ENCODE data around the gene FCHSD2.

The FCHSD2 gene

GRCh38 chr11:72885749-72886609 is 256.1 kb downstream of the FCHSD2 start:
- no peak for TF ChIP-seq CTCF (IDR thresholded peaks at IDR 0.05; ENCODE audit: borderline replicate concordance, insufficient read depth, low read depth, low read length)

GRCh38 chr11:72876147-72876546 is 266.0 kb downstream of the FCHSD2 start:
- H3K4me3 ChIP-seq (ENCODE audit: low read depth, low read length): no peak overlapping the region
- TF ChIP-seq CTCF (IDR thresholded peaks at IDR 0.05; ENCODE audit: borderline replicate concordance, insufficient read depth, low read depth, low read length): no peak

More at GRCh38 chr11:72885749-72886609, 256.1 kb downstream of the FCHSD2 start:
- H3K4me3 ChIP-seq (ENCODE audit: low read depth, low read length): no peak overlapping the region

- no peak overlapping the region for H3K4me3 ChIP-seq (ENCODE audit: low read depth, low read length)
Observed at GRCh38 chr11:72875736-72876135, 266.4 kb downstream of the FCHSD2 start.

GRCh38 chr11:72872012-72872411 is 270.1 kb downstream of the FCHSD2 start:
- TF ChIP-seq CTCF (IDR thresholded peaks at IDR 0.05; ENCODE audit: borderline replicate concordance, insufficient read depth, low read depth, low read length): no peak
- no peak overlapping the region for H3K4me3 ChIP-seq (ENCODE audit: low read depth, low read length)

More at GRCh38 chr11:72875736-72876135, 266.4 kb downstream of the FCHSD2 start:
- no peak for TF ChIP-seq CTCF (IDR thresholded peaks at IDR 0.05; ENCODE audit: borderline replicate concordance, insufficient read depth, low read depth, low read length)

- no peak overlapping the region for H3K4me3 ChIP-seq (ENCODE audit: low read depth, low read length)
- no peak for TF ChIP-seq CTCF (IDR thresholded peaks at IDR 0.05; ENCODE audit: borderline replicate concordance, insufficient read depth, low read depth, low read length)
Observed at GRCh38 chr11:72871119-72871518, 271.0 kb downstream of the FCHSD2 start.

- H3K4me3 ChIP-seq (ENCODE audit: low read depth, low read length): no peak overlapping the region
- no peak for TF ChIP-seq CTCF (IDR thresholded peaks at IDR 0.05; ENCODE audit: borderline replicate concordance, insufficient read depth, low read depth, low read length)
Observed at GRCh38 chr11:72869831-72870230, 272.3 kb downstream of the FCHSD2 start.

GRCh38 chr11:72867970-72868369 is 274.1 kb downstream of the FCHSD2 start:
- TF ChIP-seq CTCF (IDR thresholded peaks at IDR 0.05; ENCODE audit: borderline replicate concordance, insufficient read depth, low read depth, low read length): no peak

More at GRCh38 chr11:72867970-72868369, 274.1 kb downstream of the FCHSD2 start:
- H3K4me3 ChIP-seq (ENCODE audit: low read depth, low read length): no peak overlapping the region
